ENCODE results near the gene AATK.

Gene AATK

DNA sequence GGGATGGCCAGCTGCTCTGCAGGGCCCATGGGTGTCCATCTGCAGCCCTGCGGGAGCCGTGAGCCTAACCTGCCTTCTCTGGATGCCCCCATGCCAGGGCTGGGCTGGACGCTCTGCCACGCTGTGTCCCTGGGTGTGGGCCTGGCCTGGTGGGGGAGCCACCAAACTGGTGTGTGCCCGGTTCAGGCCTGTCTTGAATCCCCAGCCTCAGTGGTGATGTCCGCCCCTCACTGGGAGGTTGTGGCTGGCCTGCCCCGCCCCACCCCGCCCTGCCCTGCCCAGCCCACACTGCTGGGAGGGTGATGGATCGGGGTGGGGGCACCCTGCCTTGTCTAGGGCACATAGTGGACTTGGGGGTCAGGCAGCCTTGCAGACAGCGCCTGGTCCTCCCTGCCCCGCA is 50.8 kb downstream of the AATK start:
- DNase-seq (ENCODE audit: low read depth, low spot score): no peak

DNA sequence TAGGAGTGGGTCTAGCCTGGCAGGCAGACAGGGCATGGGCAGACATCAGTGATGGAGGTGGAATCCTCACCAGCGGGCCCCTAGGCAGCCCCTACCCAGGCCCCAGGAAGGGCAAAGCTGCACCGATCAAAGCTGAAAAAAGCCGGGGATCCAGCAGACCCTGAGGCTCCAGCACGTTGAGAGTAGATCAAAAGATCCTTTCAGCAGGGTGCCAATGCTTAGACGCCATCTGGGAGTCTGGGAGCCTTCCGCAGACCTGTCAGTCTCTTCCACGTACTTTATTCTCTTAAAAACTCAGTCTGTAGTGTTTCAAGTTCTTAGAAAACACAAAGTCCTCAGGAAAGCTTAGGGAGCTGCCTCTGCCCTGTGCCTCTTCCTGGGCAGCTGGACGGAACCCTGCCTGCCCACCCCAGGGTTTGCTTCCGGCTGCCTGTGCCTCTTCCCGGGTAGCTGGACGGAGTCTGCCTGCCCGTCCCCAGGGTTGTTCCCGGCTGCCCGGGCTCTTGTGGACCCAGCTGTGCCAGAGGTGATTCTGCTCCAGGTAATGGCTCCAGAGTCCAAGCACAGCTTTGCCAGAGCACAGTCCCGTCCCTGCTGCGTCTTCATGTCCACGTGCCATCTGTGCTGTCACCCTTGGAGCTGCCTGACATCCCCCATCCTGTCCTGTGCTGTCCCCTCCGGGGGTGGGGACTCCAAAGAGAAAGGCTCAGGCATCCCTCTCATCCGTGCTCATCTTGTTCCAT is 51.5 kb downstream of the AATK start:
- no peak for DNase-seq (ENCODE audit: low read depth, low spot score)

DNA sequence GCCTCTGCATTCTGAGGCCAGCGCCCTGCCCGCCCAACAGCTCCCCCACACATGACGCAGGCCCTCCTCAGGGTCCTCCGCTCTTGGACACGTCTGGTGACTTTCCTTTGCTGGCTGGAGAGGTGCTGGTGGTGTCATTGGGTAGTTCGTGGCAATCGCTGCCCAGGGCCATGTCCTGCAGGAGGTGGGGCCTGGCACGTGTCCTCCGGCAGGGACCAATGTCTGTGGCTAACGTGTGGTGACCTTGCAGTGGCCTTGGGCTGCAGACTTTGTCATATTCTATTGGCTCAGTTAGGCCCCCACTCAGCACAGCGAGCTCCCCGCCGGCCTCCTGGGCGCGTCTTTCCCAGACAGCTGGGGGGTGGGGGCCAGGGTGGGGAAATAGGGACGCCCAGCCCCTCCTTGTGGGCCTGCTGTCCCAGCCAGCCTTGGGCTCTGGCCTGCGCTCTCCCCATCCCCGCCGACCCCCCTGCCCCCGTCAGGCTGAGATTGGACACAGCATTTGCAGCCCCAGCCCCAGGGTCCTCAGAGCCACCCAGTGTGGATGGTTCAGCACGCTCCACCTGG is 52.8 kb downstream of the AATK start:
- no peak for DNase-seq (ENCODE audit: low read depth, low spot score)

DNA sequence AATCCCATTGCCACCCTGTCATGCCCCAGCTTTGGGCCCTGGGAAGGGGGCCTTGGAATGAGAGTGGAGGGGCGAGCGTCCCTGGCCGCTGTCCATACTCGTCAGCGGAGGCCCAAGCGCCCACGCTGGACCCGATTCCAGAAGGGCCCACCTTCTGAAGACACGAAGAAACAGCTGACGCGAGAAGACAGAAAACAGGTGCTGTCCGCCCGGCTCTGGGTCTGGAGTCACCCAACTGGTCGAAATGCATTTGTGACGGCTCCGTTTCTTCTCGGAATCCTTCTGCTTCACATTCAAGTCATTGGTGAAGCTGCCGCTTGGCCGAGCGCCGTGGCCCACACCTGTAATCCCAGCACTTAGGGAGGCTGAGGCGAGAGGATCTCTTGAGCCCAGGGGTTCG is 53.6 kb downstream of the AATK start:
- DNase-seq (ENCODE audit: low read depth, low spot score): no peak

DNA sequence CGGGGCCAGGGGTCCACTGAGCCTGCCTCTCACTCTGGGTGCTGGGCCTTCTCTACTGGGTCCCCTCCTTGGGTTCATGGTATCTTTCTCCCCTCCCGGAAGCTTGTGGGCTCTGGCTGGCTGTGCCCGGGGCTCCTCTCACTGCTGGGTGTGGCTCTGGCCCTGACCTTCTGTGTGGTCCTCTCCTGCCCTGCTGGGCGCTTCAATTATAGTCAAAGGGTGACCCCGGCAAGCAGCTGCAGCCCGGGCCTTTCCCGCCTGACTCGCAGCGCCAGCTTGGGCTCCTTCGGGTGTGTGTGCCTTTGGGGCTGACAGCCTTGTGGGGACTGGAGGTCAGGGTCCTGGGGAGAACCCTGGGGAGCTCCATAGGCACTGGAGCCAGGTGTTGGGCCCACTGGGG is 55.0 kb downstream of the AATK start:
- DNase-seq (ENCODE audit: low read depth, low spot score): no peak

DNA sequence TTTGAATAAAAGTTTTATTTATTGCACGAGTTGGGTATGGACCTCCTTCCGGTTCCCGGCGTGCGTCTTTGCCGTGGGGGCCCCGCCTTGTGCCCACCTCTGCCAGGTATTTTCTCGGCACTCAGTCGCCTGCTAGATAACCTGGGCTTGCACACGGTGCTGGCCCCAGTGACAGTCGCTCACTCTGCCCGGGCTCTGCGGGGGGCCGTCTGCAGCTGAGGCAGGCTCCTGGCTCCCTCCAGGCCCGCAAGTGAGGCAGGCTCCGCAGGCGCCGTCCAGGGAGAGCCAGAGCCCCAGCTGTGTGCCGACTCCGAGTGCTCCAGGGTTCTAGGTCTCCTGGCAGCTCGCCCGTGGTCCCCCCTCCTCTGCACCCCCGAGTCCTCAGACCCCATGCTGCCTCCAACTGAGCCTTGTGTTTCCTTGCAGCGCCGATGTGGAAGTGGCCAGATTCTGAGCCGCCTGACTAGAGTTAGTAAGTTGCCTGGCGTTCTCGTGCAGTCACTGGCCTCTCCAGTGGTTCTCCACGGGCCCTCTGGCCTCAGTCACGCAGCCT is 55.5 kb downstream of the AATK start:
- no peak for DNase-seq (ENCODE audit: low read depth, low spot score)

- DNase-seq (ENCODE audit: low read depth, low spot score): no peak
Measured at GRCh38 chr17:81109957-81110356, 56.1 kb downstream of the AATK start.

- no peak for DNase-seq (ENCODE audit: low read depth, low spot score)
Measured at GRCh38 chr17:81108220-81108619, 57.8 kb downstream of the AATK start.

DNA sequence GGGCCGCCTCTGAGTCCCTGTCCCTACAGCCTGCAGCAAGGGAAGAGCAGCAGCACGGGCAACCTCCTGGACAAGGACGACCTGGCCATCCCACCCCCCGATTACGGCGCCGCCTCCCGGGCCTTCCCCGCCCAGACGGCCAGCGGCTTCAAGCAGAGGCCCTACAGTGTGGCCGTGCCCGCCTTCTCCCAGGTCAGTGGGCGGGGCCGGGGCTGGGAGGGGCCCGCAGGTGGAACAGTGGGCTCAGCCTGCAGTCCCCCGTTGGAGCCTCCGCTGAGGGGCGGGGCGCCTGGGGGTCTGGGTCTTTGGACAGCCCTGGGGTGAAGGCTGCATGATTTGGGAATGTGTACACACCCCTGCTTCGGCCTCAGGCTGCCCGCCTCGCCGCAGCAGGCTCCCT is 59.3 kb downstream of the AATK start:
- no peak for DNase-seq (ENCODE audit: low read depth, low spot score)

DNA sequence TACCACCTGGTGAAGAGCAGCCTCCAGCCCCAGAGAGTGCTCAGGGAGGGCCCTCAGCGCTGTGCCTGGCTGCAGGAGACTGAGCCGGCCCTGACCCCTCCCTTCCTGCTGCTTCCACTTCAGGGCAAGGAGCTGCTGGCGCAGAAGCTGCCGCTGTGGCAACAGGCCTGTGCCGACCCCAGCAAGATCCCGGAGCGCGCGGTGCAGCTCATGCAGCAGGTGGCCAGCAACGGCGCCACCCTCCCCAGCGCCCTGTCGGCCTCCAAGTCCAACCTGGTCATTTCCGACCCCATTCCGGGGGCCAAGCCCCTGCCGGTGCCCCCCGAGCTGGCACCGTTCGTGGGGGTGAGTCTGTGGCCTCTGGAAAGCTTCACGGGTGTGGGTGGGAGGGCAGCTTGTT is 62.6 kb downstream of the AATK start:
- DNase-seq (ENCODE audit: low read depth, low spot score): no peak

DNA sequence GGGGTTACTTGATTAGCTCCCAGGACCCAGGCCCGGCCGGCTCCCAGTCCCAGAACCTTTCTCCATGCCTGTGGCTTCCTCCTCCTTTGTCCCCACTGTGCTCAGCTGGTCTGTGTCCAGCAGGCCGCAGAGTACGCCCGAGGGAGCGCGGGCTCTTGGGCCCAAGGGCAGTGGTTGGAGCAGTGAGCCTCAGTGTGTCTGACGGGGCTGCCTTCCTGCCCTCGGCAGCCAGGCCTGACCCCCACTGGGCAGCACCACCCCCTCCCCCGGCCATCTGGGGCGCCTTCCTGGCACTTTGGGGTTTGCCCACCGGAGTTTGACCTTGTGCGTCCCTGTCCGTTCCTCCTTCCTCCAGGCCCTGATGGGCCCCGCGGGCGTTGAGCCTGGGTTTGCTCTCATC is 63.2 kb downstream of the AATK start:
- no peak for DNase-seq (ENCODE audit: low read depth, low spot score)

DNA sequence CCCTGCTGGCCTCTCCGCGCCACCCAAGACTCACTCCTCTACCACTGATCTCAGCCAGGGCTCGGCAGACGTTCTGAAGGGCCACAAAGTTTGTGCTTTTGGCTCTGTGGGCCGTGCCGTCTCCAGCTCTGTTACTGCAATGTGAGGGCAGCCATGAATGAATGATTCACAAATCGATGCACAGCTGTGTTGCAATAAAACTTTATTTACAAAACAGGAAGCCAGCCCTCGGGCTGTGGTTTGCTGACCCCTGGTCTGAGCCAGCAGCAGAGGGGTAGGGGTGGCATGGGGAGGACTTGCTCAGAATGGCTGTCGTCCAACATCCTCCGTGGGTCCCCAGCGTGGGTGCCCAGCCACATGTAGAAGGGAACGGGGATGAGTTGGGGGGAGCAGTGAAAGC is 63.7 kb downstream of the AATK start:
- no peak for DNase-seq (ENCODE audit: low read depth, low spot score)

DNA sequence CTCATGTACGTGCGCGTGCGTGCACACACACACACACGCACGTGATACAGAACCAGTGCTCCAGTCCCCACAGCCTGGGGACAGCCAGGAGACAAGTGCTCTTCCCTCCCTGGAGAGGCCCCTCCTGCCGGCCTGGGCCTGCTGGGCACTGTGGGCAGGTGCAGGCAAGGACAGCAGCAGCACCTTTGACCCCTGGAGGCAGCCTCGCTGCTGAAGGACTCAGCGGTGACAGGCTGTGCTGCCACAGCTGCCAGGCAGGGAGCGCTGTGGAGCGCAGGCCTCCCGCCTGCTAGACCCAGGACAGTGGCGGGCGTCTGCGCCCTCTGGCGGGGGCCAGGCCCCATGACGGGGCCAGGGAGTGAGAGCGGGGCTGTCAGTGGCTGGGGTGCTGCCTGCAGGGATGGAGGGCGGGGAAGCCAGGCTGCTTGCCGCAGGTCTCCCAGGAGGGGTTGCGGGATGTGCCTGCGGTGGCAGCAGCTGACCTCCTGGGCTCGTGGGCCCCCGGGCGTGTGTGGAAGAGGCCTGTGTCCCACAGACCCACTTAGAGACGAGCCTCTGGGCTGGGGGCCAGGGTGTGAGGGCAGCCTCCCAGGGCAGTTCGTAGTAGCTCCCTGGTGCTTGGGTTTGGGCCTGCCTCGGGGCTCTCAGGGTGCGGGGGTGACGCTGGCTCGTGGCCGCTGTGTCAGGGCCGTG is 64.3 kb downstream of the AATK start:
- DNase-seq (ENCODE audit: low read depth, low spot score): peak; percentile 79

- DNase-seq (ENCODE audit: low read depth, low spot score): no peak
Measured at GRCh38 chr17:81100668-81101067, 65.4 kb downstream of the AATK start.

DNA sequence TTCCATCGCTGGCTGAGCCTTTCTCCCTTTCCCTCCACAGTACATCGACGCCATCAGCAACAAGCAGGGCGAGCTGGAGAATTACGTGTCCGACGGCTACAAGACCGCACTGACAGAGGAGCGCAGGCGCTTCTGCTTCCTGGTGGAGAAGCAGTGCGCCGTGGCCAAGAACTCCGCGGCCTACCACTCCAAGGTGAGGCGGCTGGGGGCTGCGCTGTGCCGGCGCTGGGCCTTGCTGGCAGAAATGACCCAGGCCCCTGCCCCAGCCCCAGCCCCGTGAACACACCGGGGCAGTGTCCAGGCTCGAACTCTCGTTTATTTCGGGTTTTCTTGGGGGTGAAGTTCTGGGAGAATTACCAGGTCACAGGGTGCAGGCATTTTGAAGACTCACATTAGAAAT is 66.1 kb downstream of the AATK start:
- DNase-seq (ENCODE audit: low read depth, low spot score): no peak

DNA sequence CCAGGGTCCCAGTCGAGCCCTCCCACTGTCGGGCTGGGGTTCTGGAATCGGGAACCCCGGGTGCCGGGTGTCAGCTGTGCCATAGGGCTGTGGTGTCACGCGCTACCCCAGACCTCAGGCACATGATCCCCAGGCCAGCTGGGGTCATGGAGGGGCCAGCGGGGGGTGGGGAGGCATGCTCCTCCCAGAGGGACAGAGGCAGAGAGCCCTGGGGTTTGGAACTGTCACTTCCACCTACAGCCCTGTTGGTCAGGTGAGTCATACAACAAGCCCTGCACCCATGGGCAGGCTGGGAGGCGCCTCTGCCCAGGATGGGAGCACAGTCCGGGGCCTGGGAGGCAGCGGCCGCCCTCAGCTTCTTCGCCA is 68.1 kb downstream of the AATK start:
- DNase-seq (ENCODE audit: low read depth, low spot score): no peak

GRCh38 chr17:81097134-81097942 is 68.7 kb downstream of the AATK start:
- DNase-seq (ENCODE audit: low read depth, low spot score): no peak

GRCh38 chr17:81096741-81097133 is 69.3 kb downstream of the AATK start:
- no peak for DNase-seq (ENCODE audit: low read depth, low spot score)

DNA sequence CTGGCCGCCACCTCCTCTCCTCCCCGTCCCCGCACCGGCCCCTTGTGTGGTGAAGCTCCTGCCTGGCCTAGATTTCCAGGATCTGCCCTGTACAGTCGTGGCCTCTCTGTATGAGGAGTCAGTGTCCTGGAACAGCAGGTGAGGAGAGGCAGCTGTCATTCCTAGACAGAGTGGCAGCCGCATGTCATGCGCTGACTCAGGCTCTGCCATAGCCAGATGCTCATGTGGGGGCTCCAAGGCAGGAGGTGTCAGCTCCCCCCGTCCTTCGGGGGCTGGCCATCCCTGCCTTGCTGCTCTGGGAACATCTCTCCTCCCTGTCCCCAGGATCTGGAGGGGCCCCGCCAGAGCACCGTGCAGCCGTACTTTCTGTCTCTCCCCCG is 70.6 kb downstream of the AATK start:
- DNase-seq (ENCODE audit: low read depth, low spot score): no peak

GRCh38 chr17:81094509-81095382 is 71.3 kb downstream of the AATK start:
- peak; percentile 58 for DNase-seq (ENCODE audit: low read depth, low spot score)
